HEK293 (cell line): Measurements from ENCODE around the gene BIRC5.

Experiments
- BCL11B ChIP-seq: fragments of 450-650 bp; formaldehyde crosslinking; IDR thresholded peaks from 2 replicates; pipeline ENCODE4 v1.5.1; 2016; ENCODE audit warnings: low read depth, missing biosample characterization, missing genetic modification characterization
- GLI2 ChIP-seq: fragments of 450-650 bp; formaldehyde crosslinking; IDR thresholded peaks from 2 replicates; pipeline ENCODE4; 2017; ENCODE audit warnings: missing biosample characterization, missing genetic modification characterization, low read depth, borderline replicate concordance
- GLI4 ChIP-seq: fragments of 450-650 bp; formaldehyde crosslinking; IDR thresholded peaks from 2 replicates; pipeline ENCODE4 v1.5.1; 2016; ENCODE audit warnings: missing biosample characterization, missing genetic modification characterization
- IKZF3 ChIP-seq: fragments of 450-650 bp; IDR thresholded peaks from 2 replicates; pipeline ENCODE4 v1.5.0; 2018; ENCODE audit warnings: missing biosample characterization, mild to moderate bottlenecking, missing genetic modification characterization, moderate library complexity
- KLF10 ChIP-seq: fragments of 450-650 bp; IDR thresholded peaks from 2 replicates; pipeline ENCODE4 v1.5.1; 2018; ENCODE audit warnings: missing biosample characterization, mild to moderate bottlenecking, missing genetic modification characterization
- TRIM28 ChIP-seq: IDR thresholded peaks from 2 replicates; pipeline ENCODE4 v1.6.1; 2011; ENCODE audit warnings: low read length, control low read depth, borderline replicate concordance
- ZFP3 ChIP-seq: fragments of 450-650 bp; formaldehyde crosslinking; IDR thresholded peaks from 2 replicates; pipeline ENCODE4 v1.5.1; 2016; ENCODE audit warnings: low read depth, missing biosample characterization, missing genetic modification characterization
- ZNF138 ChIP-seq: fragments of 450-650 bp; formaldehyde crosslinking; IDR thresholded peaks from 2 replicates; pipeline ENCODE4 v1.5.1; 2016; ENCODE audit warnings: missing biosample characterization, missing genetic modification characterization, borderline replicate concordance
- ZNF157 ChIP-seq: fragments of 450-650 bp; formaldehyde crosslinking; IDR thresholded peaks from 2 replicates; pipeline ENCODE4 v1.5.1; 2016; ENCODE audit warnings: missing biosample characterization, missing genetic modification characterization
- ZNF211 ChIP-seq: fragments of 450-650 bp; formaldehyde crosslinking; IDR thresholded peaks from 2 replicates; pipeline ENCODE4 v1.5.1; 2016; ENCODE audit warnings: low read depth, missing biosample characterization, missing genetic modification characterization
- ZNF354C ChIP-seq: fragments of 450-650 bp; formaldehyde crosslinking; IDR thresholded peaks from 2 replicates; pipeline ENCODE4 v1.5.1; 2016; ENCODE audit warnings: missing biosample characterization, missing genetic modification characterization, low read depth, borderline replicate concordance
- ZNF391 ChIP-seq: fragments of 450-650 bp; formaldehyde crosslinking; IDR thresholded peaks from 2 replicates; pipeline ENCODE4 v1.5.1; 2016; ENCODE audit warnings: low read depth, missing biosample characterization, missing genetic modification characterization, borderline replicate concordance
- ZNF433 ChIP-seq: fragments of 450-650 bp; formaldehyde crosslinking; IDR thresholded peaks from 2 replicates; pipeline ENCODE4 v1.5.1; 2016; ENCODE audit warnings: missing biosample characterization, missing genetic modification characterization, low read depth
- ZNF521 ChIP-seq: fragments of 450-650 bp; formaldehyde crosslinking; IDR thresholded peaks from 2 replicates; pipeline ENCODE4 v1.5.1; 2017; ENCODE audit warnings: missing biosample characterization, mild to moderate bottlenecking, missing genetic modification characterization
- ZNF596 ChIP-seq: fragments of 450-650 bp; IDR thresholded peaks from 2 replicates; pipeline ENCODE4 v1.5.0; 2018; ENCODE audit warnings: missing biosample characterization, mild to moderate bottlenecking, missing genetic modification characterization, moderate library complexity
- ZNF624 ChIP-seq: fragments of 450-650 bp; formaldehyde crosslinking; IDR thresholded peaks from 2 replicates; pipeline ENCODE4 v1.5.1; 2017; ENCODE audit warnings: missing biosample characterization, missing genetic modification characterization
- ZNF660 ChIP-seq: fragments of 450-650 bp; IDR thresholded peaks from 2 replicates; pipeline ENCODE4 v1.5.1; 2018; ENCODE audit warnings: missing biosample characterization, mild to moderate bottlenecking, missing genetic modification characterization
- ZNF843 ChIP-seq: fragments of 450-650 bp; formaldehyde crosslinking; IDR thresholded peaks from 2 replicates; pipeline ENCODE4 v1.5.1; 2016; ENCODE audit warnings: missing biosample characterization, missing genetic modification characterization
- ZSCAN16 ChIP-seq: fragments of 450-650 bp; formaldehyde crosslinking; IDR thresholded peaks from 2 replicates; pipeline ENCODE4 v1.5.1; 2016; ENCODE audit warnings: missing biosample characterization, missing genetic modification characterization
- TF ChIP-seq, protein P1 (sequence below): fragments of 450-650 bp; formaldehyde crosslinking; IDR thresholded peaks from 2 replicates; pipeline ENCODE4 v1.5.1; 2017; ENCODE audit warnings: missing biosample characterization, missing genetic modification characterization
- TF ChIP-seq, protein P2 (sequence below): fragments of 450-650 bp; formaldehyde crosslinking; IDR thresholded peaks from 2 replicates; pipeline ENCODE4 v1.5.1; 2016; ENCODE audit warnings: missing biosample characterization, missing genetic modification characterization
- TF ChIP-seq, protein P3 (sequence below): fragments of 450-650 bp; formaldehyde crosslinking; IDR thresholded peaks from 2 replicates; pipeline ENCODE4 v1.5.1; 2016; ENCODE audit warnings: missing biosample characterization, missing genetic modification characterization
- TF ChIP-seq, protein P4 (sequence below): fragments of 450-650 bp; IDR thresholded peaks from 2 replicates; pipeline ENCODE4 v1.5.1; 2018; ENCODE audit warnings: missing biosample characterization, missing genetic modification characterization
- TF ChIP-seq, protein P5 (sequence below): sonication (generic); formaldehyde crosslinking; IDR thresholded peaks from 2 replicates; pipeline ENCODE4 v1.8.1; 2022; ENCODE audit warnings: mild to moderate bottlenecking, moderate library complexity, missing genetic modification reagents
- TF ChIP-seq, protein P6 (sequence below): fragments of 450-650 bp; formaldehyde crosslinking; IDR thresholded peaks from 2 replicates; pipeline ENCODE4 v1.5.1; 2016; ENCODE audit warnings: missing biosample characterization, missing genetic modification characterization
- TF ChIP-seq, protein P7 (sequence below): fragments of 450-650 bp; formaldehyde crosslinking; IDR thresholded peaks from 2 replicates; pipeline ENCODE4 v1.5.1; 2016; ENCODE audit warnings: missing biosample characterization, missing genetic modification characterization
- TF ChIP-seq, protein P8 (sequence below): fragments of 450-650 bp; formaldehyde crosslinking; IDR thresholded peaks from 2 replicates; pipeline ENCODE4 v1.5.0; 2017; ENCODE audit warnings: missing biosample characterization, missing genetic modification characterization, borderline replicate concordance

The BIRC5 gene

DNA sequence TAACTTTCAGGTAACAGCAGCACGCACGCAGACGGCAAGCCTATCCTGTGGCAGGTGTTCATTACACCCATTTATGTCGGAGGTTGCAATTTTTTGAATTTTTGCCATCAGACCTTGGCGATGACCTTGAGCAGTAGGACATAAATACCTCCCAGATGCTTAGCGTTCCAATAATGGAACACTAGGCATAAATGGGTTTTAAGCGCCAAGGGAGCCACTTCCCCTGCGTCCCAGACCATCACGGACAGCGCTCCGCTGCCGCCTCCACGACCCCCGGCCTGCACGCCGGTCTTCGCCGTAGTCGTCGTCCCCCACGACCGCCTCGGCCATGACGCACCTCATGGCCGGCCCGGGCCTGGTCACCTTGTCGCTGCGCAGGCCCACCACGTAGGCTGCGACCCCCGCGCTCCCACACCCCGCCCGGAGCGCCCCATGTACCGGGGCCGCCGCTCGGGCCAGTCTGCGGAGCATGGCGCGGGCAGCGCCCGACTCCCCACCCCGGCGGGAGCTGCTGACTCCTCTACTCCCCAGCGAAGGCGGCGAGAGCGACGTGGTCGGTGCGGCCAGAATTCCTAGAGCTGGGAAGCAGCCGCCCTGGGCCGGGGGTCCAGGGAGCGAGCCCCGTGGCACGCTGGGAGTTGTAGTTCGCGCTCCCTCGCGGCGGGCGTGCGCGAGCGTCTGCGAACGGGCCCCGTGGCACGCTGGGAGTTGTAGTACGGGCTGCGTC is 40.1 kb downstream of the BIRC5 start (continued):
- TF ChIP-seq ZFP3 (tag by site-specific recombination) = no peak
- TF ChIP-seq TRIM28 = 0 out of 2 replicates have a peak, but pooled peaks have one; percentile 46
- TF ChIP-seq, protein P1, sequence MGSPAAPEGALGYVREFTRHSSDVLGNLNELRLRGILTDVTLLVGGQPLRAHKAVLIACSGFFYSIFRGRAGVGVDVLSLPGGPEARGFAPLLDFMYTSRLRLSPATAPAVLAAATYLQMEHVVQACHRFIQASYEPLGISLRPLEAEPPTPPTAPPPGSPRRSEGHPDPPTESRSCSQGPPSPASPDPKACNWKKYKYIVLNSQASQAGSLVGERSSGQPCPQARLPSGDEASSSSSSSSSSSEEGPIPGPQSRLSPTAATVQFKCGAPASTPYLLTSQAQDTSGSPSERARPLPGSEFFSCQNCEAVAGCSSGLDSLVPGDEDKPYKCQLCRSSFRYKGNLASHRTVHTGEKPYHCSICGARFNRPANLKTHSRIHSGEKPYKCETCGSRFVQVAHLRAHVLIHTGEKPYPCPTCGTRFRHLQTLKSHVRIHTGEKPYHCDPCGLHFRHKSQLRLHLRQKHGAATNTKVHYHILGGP (tag by site-specific recombination) = no peak
- no peak for TF ChIP-seq ZNF521 (tag by site-specific recombination)
- 0 out of 2 replicates have a peak, but pooled peaks have one; percentile 10 for TF ChIP-seq ZNF843 (tag by site-specific recombination)
- TF ChIP-seq, protein P2, sequence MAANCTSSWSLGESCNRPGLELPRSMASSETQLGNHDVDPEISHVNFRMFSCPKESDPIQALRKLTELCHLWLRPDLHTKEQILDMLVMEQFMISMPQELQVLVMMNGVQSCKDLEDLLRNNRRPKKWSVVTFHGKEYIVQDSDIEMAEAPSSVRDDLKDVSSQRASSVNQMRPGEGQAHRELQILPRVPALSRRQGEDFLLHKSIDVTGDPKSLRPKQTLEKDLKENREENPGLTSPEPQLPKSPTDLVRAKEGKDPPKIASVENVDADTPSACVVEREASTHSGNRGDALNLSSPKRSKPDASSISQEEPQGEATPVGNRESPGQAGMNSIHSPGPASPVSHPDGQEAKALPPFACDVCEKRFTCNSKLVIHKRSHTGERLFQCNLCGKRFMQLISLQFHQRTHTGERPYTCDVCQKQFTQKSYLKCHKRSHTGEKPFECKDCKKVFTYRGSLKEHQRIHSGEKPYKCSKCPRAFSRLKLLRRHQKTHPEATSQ (tag by site-specific recombination) = no peak
- TF ChIP-seq, protein P3, sequence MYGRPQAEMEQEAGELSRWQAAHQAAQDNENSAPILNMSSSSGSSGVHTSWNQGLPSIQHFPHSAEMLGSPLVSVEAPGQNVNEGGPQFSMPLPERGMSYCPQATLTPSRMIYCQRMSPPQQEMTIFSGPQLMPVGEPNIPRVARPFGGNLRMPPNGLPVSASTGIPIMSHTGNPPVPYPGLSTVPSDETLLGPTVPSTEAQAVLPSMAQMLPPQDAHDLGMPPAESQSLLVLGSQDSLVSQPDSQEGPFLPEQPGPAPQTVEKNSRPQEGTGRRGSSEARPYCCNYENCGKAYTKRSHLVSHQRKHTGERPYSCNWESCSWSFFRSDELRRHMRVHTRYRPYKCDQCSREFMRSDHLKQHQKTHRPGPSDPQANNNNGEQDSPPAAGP (tag by site-specific recombination) = peak; percentile 42; the same call in 1 of the 2 replicates
- no peak for TF ChIP-seq BCL11B (tag by site-specific recombination)
- peak; percentile 95 for TF ChIP-seq IKZF3
- no peak; the same call in 1 of the 2 replicates for TF ChIP-seq GLI4
- TF ChIP-seq, protein P4, sequence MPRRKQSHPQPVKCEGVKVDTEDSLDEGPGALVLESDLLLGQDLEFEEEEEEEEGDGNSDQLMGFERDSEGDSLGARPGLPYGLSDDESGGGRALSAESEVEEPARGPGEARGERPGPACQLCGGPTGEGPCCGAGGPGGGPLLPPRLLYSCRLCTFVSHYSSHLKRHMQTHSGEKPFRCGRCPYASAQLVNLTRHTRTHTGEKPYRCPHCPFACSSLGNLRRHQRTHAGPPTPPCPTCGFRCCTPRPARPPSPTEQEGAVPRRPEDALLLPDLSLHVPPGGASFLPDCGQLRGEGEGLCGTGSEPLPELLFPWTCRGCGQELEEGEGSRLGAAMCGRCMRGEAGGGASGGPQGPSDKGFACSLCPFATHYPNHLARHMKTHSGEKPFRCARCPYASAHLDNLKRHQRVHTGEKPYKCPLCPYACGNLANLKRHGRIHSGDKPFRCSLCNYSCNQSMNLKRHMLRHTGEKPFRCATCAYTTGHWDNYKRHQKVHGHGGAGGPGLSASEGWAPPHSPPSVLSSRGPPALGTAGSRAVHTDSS (tag by site-specific recombination) = no peak
- TF ChIP-seq, protein P5, sequence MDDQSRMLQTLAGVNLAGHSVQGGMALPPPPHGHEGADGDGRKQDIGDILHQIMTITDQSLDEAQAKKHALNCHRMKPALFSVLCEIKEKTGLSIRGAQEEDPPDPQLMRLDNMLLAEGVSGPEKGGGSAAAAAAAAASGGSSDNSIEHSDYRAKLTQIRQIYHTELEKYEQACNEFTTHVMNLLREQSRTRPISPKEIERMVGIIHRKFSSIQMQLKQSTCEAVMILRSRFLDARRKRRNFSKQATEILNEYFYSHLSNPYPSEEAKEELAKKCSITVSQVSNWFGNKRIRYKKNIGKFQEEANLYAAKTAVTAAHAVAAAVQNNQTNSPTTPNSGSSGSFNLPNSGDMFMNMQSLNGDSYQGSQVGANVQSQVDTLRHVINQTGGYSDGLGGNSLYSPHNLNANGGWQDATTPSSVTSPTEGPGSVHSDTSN (CRISPR knock-in tag) = no peak; the same call in 1 of the 2 replicates
- no peak for TF ChIP-seq ZNF624 (tag by site-specific recombination)
- TF ChIP-seq ZNF157 = no peak
- no peak for TF ChIP-seq ZNF433 (tag by site-specific recombination)
- no peak for TF ChIP-seq GLI2 (tag by site-specific recombination)
- TF ChIP-seq, protein P6, sequence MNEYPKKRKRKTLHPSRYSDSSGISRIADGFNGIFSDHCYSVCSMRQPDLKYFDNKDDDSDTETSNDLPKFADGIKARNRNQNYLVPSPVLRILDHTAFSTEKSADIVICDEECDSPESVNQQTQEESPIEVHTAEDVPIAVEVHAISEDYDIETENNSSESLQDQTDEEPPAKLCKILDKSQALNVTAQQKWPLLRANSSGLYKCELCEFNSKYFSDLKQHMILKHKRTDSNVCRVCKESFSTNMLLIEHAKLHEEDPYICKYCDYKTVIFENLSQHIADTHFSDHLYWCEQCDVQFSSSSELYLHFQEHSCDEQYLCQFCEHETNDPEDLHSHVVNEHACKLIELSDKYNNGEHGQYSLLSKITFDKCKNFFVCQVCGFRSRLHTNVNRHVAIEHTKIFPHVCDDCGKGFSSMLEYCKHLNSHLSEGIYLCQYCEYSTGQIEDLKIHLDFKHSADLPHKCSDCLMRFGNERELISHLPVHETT = no peak
- TF ChIP-seq ZNF354C (tag by site-specific recombination) = no peak
- TF ChIP-seq ZNF660 (tag by site-specific recombination) = peak; percentile 86
- TF ChIP-seq ZNF596 (tag by site-specific recombination) = no peak
- TF ChIP-seq ZNF211 = no peak
- TF ChIP-seq, protein P7, sequence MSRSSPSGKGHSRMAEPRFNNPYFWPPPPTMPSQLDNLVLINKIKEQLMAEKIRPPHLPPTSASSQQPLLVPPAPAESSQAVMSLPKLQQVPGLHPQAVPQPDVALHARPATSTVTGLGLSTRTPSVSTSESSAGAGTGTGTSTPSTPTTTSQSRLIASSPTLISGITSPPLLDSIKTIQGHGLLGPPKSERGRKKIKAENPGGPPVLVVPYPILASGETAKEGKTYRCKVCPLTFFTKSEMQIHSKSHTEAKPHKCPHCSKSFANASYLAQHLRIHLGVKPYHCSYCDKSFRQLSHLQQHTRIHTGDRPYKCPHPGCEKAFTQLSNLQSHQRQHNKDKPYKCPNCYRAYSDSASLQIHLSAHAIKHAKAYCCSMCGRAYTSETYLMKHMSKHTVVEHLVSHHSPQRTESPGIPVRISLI = no peak
- TF ChIP-seq, protein P8, sequence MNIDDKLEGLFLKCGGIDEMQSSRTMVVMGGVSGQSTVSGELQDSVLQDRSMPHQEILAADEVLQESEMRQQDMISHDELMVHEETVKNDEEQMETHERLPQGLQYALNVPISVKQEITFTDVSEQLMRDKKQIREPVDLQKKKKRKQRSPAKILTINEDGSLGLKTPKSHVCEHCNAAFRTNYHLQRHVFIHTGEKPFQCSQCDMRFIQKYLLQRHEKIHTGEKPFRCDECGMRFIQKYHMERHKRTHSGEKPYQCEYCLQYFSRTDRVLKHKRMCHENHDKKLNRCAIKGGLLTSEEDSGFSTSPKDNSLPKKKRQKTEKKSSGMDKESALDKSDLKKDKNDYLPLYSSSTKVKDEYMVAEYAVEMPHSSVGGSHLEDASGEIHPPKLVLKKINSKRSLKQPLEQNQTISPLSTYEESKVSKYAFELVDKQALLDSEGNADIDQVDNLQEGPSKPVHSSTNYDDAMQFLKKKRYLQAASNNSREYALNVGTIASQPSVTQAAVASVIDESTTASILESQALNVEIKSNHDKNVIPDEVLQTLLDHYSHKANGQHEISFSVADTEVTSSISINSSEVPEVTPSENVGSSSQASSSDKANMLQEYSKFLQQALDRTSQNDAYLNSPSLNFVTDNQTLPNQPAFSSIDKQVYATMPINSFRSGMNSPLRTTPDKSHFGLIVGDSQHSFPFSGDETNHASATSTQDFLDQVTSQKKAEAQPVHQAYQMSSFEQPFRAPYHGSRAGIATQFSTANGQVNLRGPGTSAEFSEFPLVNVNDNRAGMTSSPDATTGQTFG (tag by site-specific recombination) = no peak
- TF ChIP-seq ZNF391 (tag by site-specific recombination) = no peak
- 0 out of 2 replicates have a peak, but pooled peaks have one; percentile 32 for TF ChIP-seq ZSCAN16 (tag by site-specific recombination)
- peak; percentile 39; the same call in 1 of the 2 replicates for TF ChIP-seq KLF10 (tag by site-specific recombination)
- no peak for TF ChIP-seq ZNF138 (tag by site-specific recombination)
